Fibroblast of the aortic adventitia (primary cell): Measurements from ENCODE around the gene TMPRSS3. TPM values are rescaled to one million over a fixed set of nuclear protein-coding genes. Genes with fewer than 3 reads are reported as not detected.

Source experiments
- DNase-seq: peaks from one replicate; pipeline ENCODE4 v3.0.0-alpha.2; 2010; ENCODE audit warnings: low read depth
- H3K4me3 ChIP-seq: 2 replicates; pipeline ENCODE4 v1.5.1; 2011; ENCODE audit warnings: low read depth, mild to moderate bottlenecking, control low read depth, low read length, moderate library complexity
- total RNA-seq: library from RNA; depleted of rRNA; stranded (reverse); fragments of >200 nt; gene quantifications from 2 replicates; pipeline ENCODE4 v1.2.3, GENCODE V29; 2012; ENCODE audit warnings: low replicate concordance
- TF ChIP-seq, protein P1 (sequence below): IDR thresholded peaks from 2 replicates; pipeline ENCODE4 v1.5.1; 2011; ENCODE audit warnings: mild to moderate bottlenecking, low read length, control low read depth, inconsistent platforms; ENCODE audit not compliant: insufficient read depth

Gene TMPRSS3
- total RNA-seq, 1 donor, result not detected

DNA sequence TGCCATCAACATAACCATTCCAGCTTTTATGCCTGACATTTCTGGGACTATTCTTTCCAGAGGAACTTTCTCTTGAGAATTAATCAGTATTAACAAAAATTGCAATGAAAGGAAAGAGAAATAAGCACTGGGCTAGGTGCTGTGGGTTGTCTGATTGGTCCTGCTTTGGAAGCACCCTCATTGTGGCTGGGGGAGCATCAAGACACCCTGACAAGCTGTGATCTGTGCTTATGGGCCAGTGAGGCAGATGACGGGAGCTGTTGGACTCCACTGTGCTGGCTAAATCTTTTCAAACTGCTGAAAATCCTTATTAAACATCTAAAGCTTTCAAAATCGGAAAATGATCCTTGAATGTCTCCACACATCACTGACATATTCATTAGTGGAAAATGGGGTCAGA lies 27.8 kb upstream of the TMPRSS3 start:
- H3K4me3 ChIP-seq, result no peak overlapping the region
- DNase-seq, result no peak
- TF ChIP-seq, protein P1, sequence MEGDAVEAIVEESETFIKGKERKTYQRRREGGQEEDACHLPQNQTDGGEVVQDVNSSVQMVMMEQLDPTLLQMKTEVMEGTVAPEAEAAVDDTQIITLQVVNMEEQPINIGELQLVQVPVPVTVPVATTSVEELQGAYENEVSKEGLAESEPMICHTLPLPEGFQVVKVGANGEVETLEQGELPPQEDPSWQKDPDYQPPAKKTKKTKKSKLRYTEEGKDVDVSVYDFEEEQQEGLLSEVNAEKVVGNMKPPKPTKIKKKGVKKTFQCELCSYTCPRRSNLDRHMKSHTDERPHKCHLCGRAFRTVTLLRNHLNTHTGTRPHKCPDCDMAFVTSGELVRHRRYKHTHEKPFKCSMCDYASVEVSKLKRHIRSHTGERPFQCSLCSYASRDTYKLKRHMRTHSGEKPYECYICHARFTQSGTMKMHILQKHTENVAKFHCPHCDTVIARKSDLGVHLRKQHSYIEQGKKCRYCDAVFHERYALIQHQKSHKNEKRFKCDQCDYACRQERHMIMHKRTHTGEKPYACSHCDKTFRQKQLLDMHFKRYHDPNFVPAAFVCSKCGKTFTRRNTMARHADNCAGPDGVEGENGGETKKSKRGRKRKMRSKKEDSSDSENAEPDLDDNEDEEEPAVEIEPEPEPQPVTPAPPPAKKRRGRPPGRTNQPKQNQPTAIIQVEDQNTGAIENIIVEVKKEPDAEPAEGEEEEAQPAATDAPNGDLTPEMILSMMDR, result no peak

DNA sequence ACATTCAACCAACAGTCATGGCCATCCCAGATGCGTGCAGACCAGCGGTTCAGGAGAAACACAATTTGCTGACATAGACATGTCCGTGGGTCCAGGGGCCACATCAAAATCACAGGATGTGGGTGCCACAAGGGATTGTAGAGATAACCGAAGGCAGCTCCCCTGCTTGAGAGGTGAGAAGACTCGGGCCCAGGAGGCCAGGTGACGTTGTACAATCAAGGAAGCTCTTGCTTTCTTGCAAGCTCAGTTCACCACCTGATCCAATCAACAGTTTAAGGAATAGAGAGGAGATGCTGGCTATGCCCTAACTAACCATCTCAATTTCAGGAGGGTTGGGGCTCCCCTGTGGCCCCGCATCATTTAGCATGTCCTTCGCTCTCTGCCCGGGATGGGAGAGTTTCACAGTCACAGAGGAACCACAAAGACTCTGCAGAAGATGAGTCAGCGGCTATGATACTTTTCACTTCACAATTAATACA lies 27.4 kb upstream of the TMPRSS3 start:
- TF ChIP-seq, protein P1, result no peak
- DNase-seq, result no peak
- H3K4me3 ChIP-seq, result no peak overlapping the region

DNA sequence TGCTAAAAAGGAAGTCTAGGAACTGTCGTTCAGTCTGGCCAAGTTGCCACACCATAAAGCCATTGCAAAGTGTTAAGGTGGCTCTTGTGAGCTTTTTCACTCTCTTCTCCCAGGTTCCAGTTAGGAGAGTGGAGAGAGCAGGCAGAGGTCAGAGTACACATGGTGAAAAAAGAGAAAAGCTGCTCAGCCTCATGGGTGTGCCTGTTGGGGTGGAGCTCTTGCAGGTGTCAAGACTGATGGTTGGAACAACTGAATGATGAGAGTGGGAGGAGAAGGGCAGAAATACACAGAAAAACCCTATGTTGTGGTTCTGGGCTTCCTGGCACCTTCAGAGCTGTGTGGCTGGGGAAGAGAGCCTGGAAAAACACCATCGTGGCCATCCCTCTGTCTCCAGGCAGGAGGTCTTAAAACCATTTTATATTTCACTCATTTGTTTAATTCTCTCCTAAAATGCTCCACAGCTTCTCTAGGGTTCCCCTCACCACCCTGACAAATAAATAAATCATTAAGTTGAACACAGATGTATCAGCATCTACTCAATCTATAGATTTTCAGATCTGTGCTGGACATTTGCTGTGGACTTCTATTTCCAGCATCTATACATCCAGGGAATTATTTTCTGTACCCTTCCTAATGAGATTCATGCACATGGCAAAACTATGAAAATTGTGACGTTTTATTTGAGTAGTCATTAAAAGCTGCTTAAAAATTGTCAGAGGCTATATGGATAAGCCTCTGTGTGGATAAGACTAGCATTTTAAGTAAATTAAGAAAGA lies 25.4 kb upstream of the TMPRSS3 start:
- TF ChIP-seq, protein P1, result no peak
- no peak overlapping the region for H3K4me3 ChIP-seq
- DNase-seq, result no peak

DNA sequence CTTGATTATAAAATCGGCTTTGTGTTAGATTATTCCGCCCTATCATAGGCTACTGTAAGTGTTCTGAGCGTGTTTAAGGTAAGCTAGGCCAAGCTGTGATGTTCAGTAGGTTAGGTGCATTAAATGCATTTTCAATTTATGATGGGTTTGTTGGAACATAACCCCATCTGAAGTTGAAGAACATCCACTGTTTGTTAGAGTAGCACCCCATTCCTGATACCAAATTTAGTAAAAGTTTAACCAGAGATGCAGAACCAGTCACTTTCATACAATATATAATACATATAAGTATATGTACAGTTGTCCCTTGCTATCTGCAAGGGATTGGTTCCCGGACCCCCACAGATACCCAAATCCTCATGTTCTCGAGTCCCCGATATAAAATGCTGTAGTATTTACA lies 24.0 kb upstream of the TMPRSS3 start:
- DNase-seq, result no peak
- H3K4me3 ChIP-seq, result no peak overlapping the region
- TF ChIP-seq, protein P1, result no peak

DNA sequence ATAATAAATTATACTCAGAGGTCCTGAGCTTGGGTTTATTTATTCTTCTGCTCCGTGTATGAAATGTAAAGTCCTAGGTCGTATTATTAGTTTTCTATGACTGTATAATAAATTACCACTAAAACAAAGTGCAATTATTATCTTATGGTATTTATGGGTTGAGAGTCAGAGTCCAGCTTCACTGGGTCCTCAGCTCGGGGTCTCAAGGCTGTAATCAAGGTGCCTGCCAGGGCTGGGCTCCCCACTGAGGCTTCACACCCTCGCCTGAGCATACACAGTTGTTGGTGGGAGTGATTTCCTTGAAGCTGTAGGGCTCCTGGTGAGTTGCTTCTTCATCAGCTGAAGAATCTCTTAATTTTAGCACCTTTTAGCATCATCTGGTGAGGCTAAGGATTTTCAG lies 23.0 kb upstream of the TMPRSS3 start:
- DNase-seq, result no peak
- H3K4me3 ChIP-seq, result no peak overlapping the region
- TF ChIP-seq, protein P1, result no peak

DNA sequence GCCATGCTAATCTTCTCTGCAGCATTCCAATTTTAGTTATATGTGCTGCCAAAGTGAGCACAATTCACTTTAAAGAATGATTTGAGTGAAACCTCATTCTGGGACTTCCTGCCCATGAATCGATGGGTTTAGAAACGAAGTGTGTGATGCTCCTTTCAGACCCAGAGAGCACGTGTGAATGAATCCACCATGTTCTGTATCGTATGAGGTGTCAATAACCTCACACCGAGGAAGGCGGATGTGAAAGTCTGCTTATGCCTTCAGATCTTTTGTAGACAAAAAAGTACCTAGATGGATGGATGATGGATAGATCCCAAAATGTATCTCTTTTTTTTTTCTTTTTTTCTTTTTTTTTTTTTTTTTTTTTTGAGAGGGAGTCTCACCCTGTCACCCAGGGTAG lies 21.7 kb upstream of the TMPRSS3 start:
- TF ChIP-seq, protein P1, result no peak
- H3K4me3 ChIP-seq, result no peak overlapping the region
- DNase-seq, result no peak
